Measurements from ENCODE around the gene IRAK4. TPM values are rescaled to one million over a fixed set of nuclear protein-coding genes. Genes with fewer than 3 reads are reported as not detected.

Gene IRAK4
- total and polyA plus RNA-seq, 12 donors = 9.8 to 25.6 (median 12.4) TPM

- WGBS, 4 donors = 78 to 93% (median 90%) methylated on average over 4 of the region's 4 CpGs
- TF ChIP-seq CTCF (IDR thresholded peaks at IDR 0.05) = no peak
- no peak for TF ChIP-seq POLR2A (IDR thresholded peaks at IDR 0.05)
- peaks cover 0 to 73% of the 10 kb centered on the region in 2 donors for H3K36me3 ChIP-seq (replicated peaks in 1 of 2)
- no peaks in the 10 kb centered on the region for H3K9me3 ChIP-seq (replicated peaks in 1 of 3)
- no peak overlapping the region for H3K4me3 ChIP-seq
- H3K4me1 ChIP-seq (replicated peaks in 1 of 2) = peaks cover 0 to 3% of the 10 kb centered on the region in 2 donors
- H3K27me3 ChIP-seq = no peaks in the 10 kb centered on the region
- DNase-seq = no peak
- intact Hi-C loops (cut with DNase I) = no loop called here
- H3K27ac ChIP-seq = no peak overlapping the region
Observed at GRCh38 chr12:43797561-43798217, 38.9 kb downstream of the IRAK4 start.

GRCh38 chr12:43805149-43805859 lies 46.6 kb downstream of the IRAK4 start:
- intact Hi-C loops (cut with DNase I) = loop anchor here in 1 of 2 donors (10.0 kb wide), 1 partner anchor 79 kb away; no protein-coding TSS in a partner anchor

GRCh38 chr12:43805860-43806736 lies 47.3 kb downstream of the IRAK4 start, which contains the start of gene TWF1:
Gene TWF1, minus strand, starts transcription at chr12:43806317. Its CDS starts 72 bp downstream, at chr12:43806245.
- H3K27ac ChIP-seq = peak within 1 kb of the TSS; percentile 94 to 100 (median 98)
- WGBS, 4 donors = 0 to 1% (median 0%) methylated on average over 22 to 89 of the region's 89 CpGs
- peak within 1 kb of the TSS; percentile 43 to 98 (median 54) for H3K4me3 ChIP-seq
- peaks cover 0 to 16% of the 10 kb centered on the region in 2 donors for H3K36me3 ChIP-seq (replicated peaks in 1 of 2)
- no peaks in the 10 kb centered on the region for H3K27me3 ChIP-seq
- intact Hi-C loops (cut with DNase I) = loop anchor here in 1 of 2 donors (10.0 kb wide), 1 partner anchor 79 kb away; no protein-coding TSS in a partner anchor
- peak; percentile 83 to 91 (median 87) for DNase-seq
- TF ChIP-seq CTCF (IDR thresholded peaks at IDR 0.05) (peak in 5 of 6 experiments; percentile 16 to 54 (median 40)), POLR2A (IDR thresholded peaks at IDR 0.05) (peak; percentile 81 to 87)
- H3K9me3 ChIP-seq (replicated peaks in 1 of 3) = no peaks in the 10 kb centered on the region
- peaks cover 0 to 37% of the 10 kb centered on the region in 2 donors for H3K4me1 ChIP-seq (replicated peaks in 1 of 2)

More at GRCh38 chr12:43805149-43805859, 46.6 kb downstream of the IRAK4 start:
- no peak for DNase-seq
- WGBS, 4 donors = 4 to 7% (median 5%) methylated on average over 20 of the region's 20 CpGs
- H3K4me3 ChIP-seq = peak overlapping the region; percentile 43 to 98 (median 54)
- peaks cover 0 to 24% of the 10 kb centered on the region in 2 donors for H3K36me3 ChIP-seq (replicated peaks in 1 of 2)
- H3K9me3 ChIP-seq (replicated peaks in 1 of 3) = no peaks in the 10 kb centered on the region
- H3K27ac ChIP-seq = peak overlapping the region; percentile 94 to 100 (median 98)
- H3K27me3 ChIP-seq = no peaks in the 10 kb centered on the region
- H3K4me1 ChIP-seq (replicated peaks in 1 of 2) = peaks cover 0 to 37% of the 10 kb centered on the region in 2 donors
- TF ChIP-seq CTCF (IDR thresholded peaks at IDR 0.05) (no peak), POLR2A (IDR thresholded peaks at IDR 0.05) (no peak)
